ENCODE results near the gene HKDC1.
"Not testable (repeated sequence)": the region's sequence is repeated elsewhere in the genome, so short reads cannot be mapped to it uniquely, and the experiment has no call there.

HKDC1 gene

GRCh38 chr10:69220041-69220451 is at the start of gene HKDC1:
TSS of gene HKDC1 (plus strand) at chr10:69220332. CDS start at chr10:69220436, 104 bp downstream.
- Histone ChIP-seq H3K4me3 (ENCODE audit: low read length, poor library complexity, severe bottlenecking) (no peak within 1 kb of the TSS), H3K36me3 (ENCODE audit: insufficient read depth, low read length) (no peaks in the 10 kb centered on the region), H3K4me2 (ENCODE audit: low read depth, low read length, poor library complexity, severe bottlenecking) (no peak within 1 kb of the TSS), H3K9me2 (replicated peaks; ENCODE audit: low read depth, low read length) (no peaks in the 10 kb centered on the region), H3K4me1 (ENCODE audit: insufficient read depth, low read length, poor library complexity, severe bottlenecking) (peaks cover 29% of the 10 kb centered on the region), H2AFZ (ENCODE audit: low read length) (0 out of 2 replicates have a peak within 1 kb of the TSS, but pooled peaks have one; percentile 16), H3K9ac (ENCODE audit: low read depth, low read length, poor library complexity, severe bottlenecking) (no peak within 1 kb of the TSS), H3K9me3 (ENCODE audit: insufficient read depth, low read depth, low read length) (no peaks in the 10 kb centered on the region), H3K79me2 (ENCODE audit: insufficient read depth, low read length) (no peaks in the 10 kb centered on the region), H4K20me1 (ENCODE audit: insufficient read depth, low read length, poor library complexity, severe bottlenecking) (no peaks in the 10 kb centered on the region), H3K27me3 (ENCODE audit: insufficient read depth, low read length, poor library complexity, severe bottlenecking) (no peaks in the 10 kb centered on the region), H3F3A (ENCODE audit: low read depth) (peaks cover 5% of the 10 kb centered on the region; the same call in 1 of the 2 replicates)
- no peak for TF ChIP-seq EZH2phosphoT487 (IDR thresholded peaks at IDR 0.05; ENCODE audit: borderline replicate concordance)
- no peak for TF ChIP-seq CTCF (conservative IDR thresholded peaks at IDR 0.05; ENCODE audit: low read length)

GRCh38 chr10:69172241-69172982 is 47.7 kb upstream of the HKDC1 start:
- H2AFZ ChIP-seq (ENCODE audit: low read length): no peak overlapping the region
- H3K36me3 ChIP-seq (ENCODE audit: insufficient read depth, low read length): peaks cover 49% of the 10 kb centered on the region; the same call in 1 of the 2 replicates
- H3K79me2 ChIP-seq (ENCODE audit: insufficient read depth, low read length): no peaks in the 10 kb centered on the region

GRCh38 chr10:69175326-69175725 is 44.8 kb upstream of the HKDC1 start:
- H3F3A ChIP-seq (ENCODE audit: low read depth); H3K79me2 ChIP-seq (ENCODE audit: insufficient read depth, low read length): not testable (repeated sequence)

More at GRCh38 chr10:69172241-69172982, 47.7 kb upstream of the HKDC1 start:
- Histone ChIP-seq H4K20me1 (ENCODE audit: insufficient read depth, low read length, poor library complexity, severe bottlenecking) (no peaks in the 10 kb centered on the region), H3K4me1 (ENCODE audit: insufficient read depth, low read length, poor library complexity, severe bottlenecking) (no peaks in the 10 kb centered on the region), H3K4me2 (ENCODE audit: low read depth, low read length, poor library complexity, severe bottlenecking) (no peak overlapping the region), H3K9me3 (ENCODE audit: insufficient read depth, low read depth, low read length) (no peaks in the 10 kb centered on the region), H3K27me3 (ENCODE audit: insufficient read depth, low read length, poor library complexity, severe bottlenecking) (no peaks in the 10 kb centered on the region), H3K4me3 (ENCODE audit: low read length, poor library complexity, severe bottlenecking) (no peak overlapping the region), H3K9ac (ENCODE audit: low read depth, low read length, poor library complexity, severe bottlenecking) (no peak overlapping the region), H3K9me2 (replicated peaks; ENCODE audit: low read depth, low read length) (no peaks in the 10 kb centered on the region), H3F3A (ENCODE audit: low read depth) (no peaks in the 10 kb centered on the region)
- no peak for TF ChIP-seq CTCF (conservative IDR thresholded peaks at IDR 0.05; ENCODE audit: low read length)

GRCh38 chr10:69176823-69177222 is 43.3 kb upstream of the HKDC1 start:
- Histone ChIP-seq H3K4me1 (ENCODE audit: insufficient read depth, low read length, poor library complexity, severe bottlenecking) (peaks cover 6% of the 10 kb centered on the region), H2AFZ (ENCODE audit: low read length) (no peak overlapping the region), H3K9me3 (ENCODE audit: insufficient read depth, low read depth, low read length) (no peaks in the 10 kb centered on the region), H3K27me3 (ENCODE audit: insufficient read depth, low read length, poor library complexity, severe bottlenecking) (no peaks in the 10 kb centered on the region), H3F3A (ENCODE audit: low read depth) (no peaks in the 10 kb centered on the region), H3K4me3 (ENCODE audit: low read length, poor library complexity, severe bottlenecking) (no peak overlapping the region), H4K20me1 (ENCODE audit: insufficient read depth, low read length, poor library complexity, severe bottlenecking) (peaks cover 11% of the 10 kb centered on the region), H3K9ac (ENCODE audit: low read depth, low read length, poor library complexity, severe bottlenecking) (no peak overlapping the region), H3K36me3 (ENCODE audit: insufficient read depth, low read length) (peaks cover 9% of the 10 kb centered on the region; the same call in 1 of the 2 replicates), H3K79me2 (ENCODE audit: insufficient read depth, low read length) (peaks cover 17% of the 10 kb centered on the region), H3K4me2 (ENCODE audit: low read depth, low read length, poor library complexity, severe bottlenecking) (no peak overlapping the region), H3K9me2 (replicated peaks; ENCODE audit: low read depth, low read length) (no peaks in the 10 kb centered on the region)
- TF ChIP-seq CTCF (conservative IDR thresholded peaks at IDR 0.05; ENCODE audit: low read length) (no peak), EZH2phosphoT487 (IDR thresholded peaks at IDR 0.05; ENCODE audit: borderline replicate concordance) (no peak)

More at GRCh38 chr10:69175326-69175725, 44.8 kb upstream of the HKDC1 start:
- H3K4me2 ChIP-seq (ENCODE audit: low read depth, low read length, poor library complexity, severe bottlenecking); H3K4me1 ChIP-seq (ENCODE audit: insufficient read depth, low read length, poor library complexity, severe bottlenecking); H2AFZ ChIP-seq (ENCODE audit: low read length); H3K9me2 ChIP-seq (replicated peaks; ENCODE audit: low read depth, low read length); H3K27me3 ChIP-seq (ENCODE audit: insufficient read depth, low read length, poor library complexity, severe bottlenecking); H3K4me3 ChIP-seq (ENCODE audit: low read length, poor library complexity, severe bottlenecking); H3K9me3 ChIP-seq (ENCODE audit: insufficient read depth, low read depth, low read length); H3K9ac ChIP-seq (ENCODE audit: low read depth, low read length, poor library complexity, severe bottlenecking); H4K20me1 ChIP-seq (ENCODE audit: insufficient read depth, low read length, poor library complexity, severe bottlenecking): not testable (repeated sequence)
- peaks cover 24% of the 10 kb centered on the region; the same call in 1 of the 2 replicates for H3K36me3 ChIP-seq (ENCODE audit: insufficient read depth, low read length)
